GM19452 (cell line): Measurements from ENCODE around the gene SLC16A2.
"Not testable (repeated sequence)": the region's sequence is repeated elsewhere in the genome, so short reads cannot be mapped to it uniquely, and the experiment has no call there.

Experiments
- ATAC-seq: cut with Tn5 transposase; IDR thresholded peaks from one replicate; pipeline ENCODE4 v1.9.1; 2021; ENCODE audit not compliant: unreplicated experiment

Gene SLC16A2

GRCh38 chrX:74445099-74445498 lies 23.8 kb downstream of the SLC16A2 start:
- no peak for ATAC-seq

- no peak for ATAC-seq
These were observed 25.6 kb downstream of the SLC16A2 start for GRCh38 chrX:74446876-74447275.

- no peak for ATAC-seq
These were observed 27.4 kb downstream of the SLC16A2 start for GRCh38 chrX:74448669-74449068.

- ATAC-seq: no peak
These were observed 28.1 kb downstream of the SLC16A2 start for GRCh38 chrX:74449322-74449936.

GRCh38 chrX:74449937-74450330 lies 28.6 kb downstream of the SLC16A2 start:
- no peak for ATAC-seq

- no peak for ATAC-seq
These were observed 29.6 kb downstream of the SLC16A2 start for GRCh38 chrX:74450803-74451449.

DNA sequence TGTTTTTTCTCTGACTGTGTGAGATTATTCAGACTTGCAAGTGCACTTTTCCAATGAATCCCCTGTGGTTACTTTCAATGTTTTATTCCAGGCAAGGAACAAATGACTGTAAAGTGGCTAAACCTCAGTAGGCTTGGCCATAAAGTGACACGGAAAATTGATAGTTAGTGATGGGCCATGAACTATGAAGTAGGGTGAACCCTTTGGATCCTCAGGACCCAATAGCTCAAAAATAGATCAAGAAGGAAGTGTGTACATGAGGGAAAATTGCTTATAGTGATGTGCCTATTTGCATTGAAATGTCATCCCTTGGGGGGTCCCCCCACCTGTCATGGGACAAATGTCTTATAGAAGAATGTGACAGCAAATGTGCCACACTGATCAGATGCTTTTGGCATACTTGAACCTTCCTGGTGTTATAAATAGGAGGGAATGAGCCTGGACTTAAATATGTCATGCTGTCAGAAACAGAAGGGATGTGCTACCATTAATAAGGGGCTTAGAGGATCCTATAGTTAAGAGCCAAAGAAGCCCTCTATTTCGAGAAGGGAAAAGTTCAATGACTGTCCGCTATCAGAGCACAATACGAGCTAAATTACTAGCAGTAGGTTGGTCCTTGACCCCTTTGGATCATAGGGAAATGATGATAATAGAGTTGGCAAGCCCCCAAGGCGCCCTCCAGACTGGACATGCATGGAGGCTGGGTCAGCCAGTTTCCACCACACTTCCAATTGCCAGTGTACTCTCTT lies 30.3 kb downstream of the SLC16A2 start:
- no peak for ATAC-seq

GRCh38 chrX:74452199-74452481 lies 30.8 kb downstream of the SLC16A2 start:
- no peak for ATAC-seq

DNA sequence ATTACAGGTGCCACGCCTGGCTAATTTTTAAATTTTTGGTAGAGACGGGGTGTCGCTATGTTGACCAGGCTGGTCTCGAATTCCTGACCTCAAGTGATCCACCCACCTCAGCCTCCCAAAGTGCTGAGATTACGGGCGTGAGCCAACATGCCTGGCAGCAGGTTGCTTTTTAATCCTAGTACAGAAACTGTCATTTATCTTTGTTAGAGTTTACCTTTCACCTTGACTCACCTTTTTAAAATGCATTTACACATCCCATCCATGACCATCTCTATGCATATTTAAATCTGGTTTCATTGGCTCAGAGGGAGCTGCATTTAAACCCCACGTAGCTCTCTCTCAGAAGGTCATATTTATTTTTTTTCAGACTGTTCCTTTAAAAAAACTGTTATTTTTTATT lies 31.9 kb downstream of the SLC16A2 start:
- ATAC-seq: no peak

GRCh38 chrX:74454233-74454632 lies 32.9 kb downstream of the SLC16A2 start:
- not testable (repeated sequence) for ATAC-seq

- ATAC-seq: no peak
These were observed 37.4 kb downstream of the SLC16A2 start for GRCh38 chrX:74458736-74459135.

DNA sequence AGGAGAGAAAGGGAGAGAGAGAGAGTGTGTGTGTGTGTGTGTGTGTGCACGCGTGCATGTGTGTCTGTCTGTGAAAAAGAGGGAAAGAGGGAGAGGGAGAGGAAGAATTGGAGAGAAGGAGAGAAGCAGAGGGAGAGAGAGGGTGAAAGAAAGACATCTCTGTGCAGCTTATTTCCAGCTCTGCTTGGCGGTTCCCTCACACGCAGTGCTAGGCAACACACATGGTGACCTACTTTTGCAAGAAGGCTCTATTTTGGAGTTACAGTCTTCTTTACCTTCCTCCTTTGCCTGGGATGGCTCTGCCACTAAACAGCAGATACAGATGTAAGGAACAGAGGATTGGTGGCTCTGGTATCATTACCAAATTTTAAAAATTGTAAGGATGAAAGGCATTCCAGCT lies 40.1 kb downstream of the SLC16A2 start:
- ATAC-seq: no peak

GRCh38 chrX:74464722-74465121 lies 43.4 kb downstream of the SLC16A2 start:
- no peak for ATAC-seq

- no peak for ATAC-seq
These were observed 44.1 kb downstream of the SLC16A2 start for GRCh38 chrX:74465424-74465823.

DNA sequence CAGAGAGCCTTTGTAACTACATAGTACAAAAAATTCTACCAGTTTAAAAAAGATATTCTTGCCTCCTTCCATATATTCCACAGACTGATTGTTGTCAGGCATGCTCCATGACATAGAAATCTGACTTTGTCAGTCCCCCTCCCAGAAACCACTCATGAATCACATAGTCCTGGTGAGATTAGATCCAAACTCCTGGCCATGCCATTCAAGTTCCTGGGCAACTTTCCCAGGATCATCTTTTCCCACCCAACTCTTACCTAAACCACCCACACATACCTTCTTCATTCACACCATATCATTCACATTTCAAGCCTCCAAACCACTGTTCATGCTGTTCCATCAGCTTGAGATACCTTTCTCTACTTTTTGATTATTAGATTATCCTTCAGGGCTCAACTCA lies 46.4 kb downstream of the SLC16A2 start:
- ATAC-seq: no peak

DNA sequence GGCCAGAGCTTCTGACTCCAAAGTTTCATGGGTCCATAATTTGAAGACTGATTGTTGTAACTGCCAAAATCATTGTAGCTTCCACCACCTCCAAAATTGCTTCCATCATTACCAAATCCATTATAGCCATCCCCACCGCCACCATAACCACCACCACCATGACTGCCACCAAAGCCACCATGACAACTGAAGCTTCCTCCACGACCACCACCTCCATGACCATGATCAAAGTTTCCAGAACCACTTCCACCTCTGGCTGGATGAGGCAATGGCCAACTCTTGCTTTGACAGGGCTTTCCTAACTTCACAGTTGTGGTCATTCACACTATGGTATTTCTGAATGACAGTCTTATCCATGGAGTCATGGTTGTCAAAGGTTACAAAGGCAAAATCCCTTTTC lies 51.8 kb downstream of the SLC16A2 start:
- ATAC-seq: not testable (repeated sequence)

DNA sequence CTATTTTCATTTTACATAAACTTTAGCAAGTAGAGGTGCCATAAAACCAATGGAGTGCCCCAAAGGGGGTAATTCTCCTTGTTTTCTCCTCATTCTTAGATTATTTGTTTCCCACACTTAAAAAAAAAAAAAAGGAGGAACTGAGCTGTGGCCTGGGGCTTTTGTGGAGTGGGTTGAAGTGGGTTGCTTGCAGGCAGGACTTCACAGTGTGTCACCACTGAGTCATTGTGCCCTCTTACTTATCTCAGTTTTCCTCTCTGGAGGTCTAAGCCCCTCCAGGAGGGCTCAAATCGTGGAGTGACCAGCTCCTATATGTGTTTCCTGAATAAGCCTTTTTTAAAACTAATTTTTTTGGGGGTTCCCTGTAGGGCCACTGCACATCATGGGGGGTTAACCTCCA lies 69.0 kb downstream of the SLC16A2 start:
- no peak for ATAC-seq

DNA sequence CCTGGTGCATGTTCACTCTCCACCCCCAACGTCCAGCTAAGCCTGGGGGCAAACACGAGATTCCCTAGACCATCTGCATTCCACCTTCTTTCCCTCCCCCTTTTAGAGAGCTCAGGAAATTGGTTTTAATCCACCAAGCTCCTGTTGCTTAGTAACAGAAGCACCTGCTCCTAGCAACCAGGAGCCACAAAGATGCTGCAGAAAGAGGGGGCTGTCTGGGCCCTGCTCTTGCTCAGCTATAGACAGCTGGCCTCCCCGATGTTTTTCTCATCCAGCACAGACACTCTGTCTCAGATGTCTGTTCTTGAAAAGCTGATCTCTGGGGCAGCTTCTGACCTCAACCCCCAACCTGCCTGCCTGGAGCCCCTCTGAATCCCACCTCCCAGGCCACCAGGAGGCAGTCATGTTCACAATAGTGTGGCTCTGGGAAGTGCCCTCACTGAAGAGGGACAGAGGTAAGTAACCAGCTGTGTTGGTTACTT lies 71.5 kb downstream of the SLC16A2 start:
- no peak for ATAC-seq

GRCh38 chrX:74493806-74494205 lies 72.5 kb downstream of the SLC16A2 start:
- ATAC-seq: no peak

DNA sequence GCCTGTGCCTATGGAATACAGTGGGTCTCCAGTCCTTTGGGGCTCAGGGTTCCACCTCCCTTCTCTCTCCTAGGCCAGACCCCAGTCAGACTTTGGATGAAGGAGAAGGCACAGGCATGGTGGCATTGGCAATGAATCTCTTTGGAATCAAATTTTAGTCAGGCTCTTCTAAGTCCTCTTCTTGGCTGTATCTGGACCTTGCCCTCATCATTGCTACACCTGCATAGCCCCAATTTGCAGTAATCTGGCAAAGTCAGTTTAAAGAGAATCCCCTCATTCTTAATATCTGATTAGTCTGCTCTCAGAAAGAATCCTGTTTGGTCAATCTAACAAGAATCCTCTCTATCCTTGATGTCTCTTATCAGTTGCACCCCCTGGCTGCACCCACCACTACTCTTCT lies 77.6 kb downstream of the SLC16A2 start:
- no peak for ATAC-seq

DNA sequence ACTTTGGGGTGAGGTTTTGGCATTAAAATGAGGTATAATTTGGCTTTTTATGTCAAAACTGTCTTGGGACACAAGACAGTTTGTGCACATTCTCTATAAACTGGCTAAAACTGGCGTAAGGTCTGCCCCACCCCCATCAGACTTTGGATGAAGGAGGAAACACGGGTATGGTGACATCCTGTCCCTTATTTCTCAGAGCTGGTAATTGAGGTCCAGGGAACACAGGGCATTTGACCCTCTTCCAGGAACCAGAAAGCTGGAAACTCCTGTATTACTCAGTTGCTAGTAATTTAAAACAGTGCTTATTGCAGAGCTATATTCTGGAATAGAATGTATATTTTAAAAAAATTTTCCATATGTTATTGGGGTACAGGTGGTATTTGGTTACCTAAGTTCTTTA lies 78.8 kb downstream of the SLC16A2 start:
- ATAC-seq: no peak

GRCh38 chrX:74500555-74500954 lies 79.3 kb downstream of the SLC16A2 start:
- no peak for ATAC-seq
